Retinal pigment epithelial cell (primary cell): ENCODE measurements around the gene FLT3.

Source experiments
- DNase-seq: peaks from one replicate; pipeline ENCODE4 v3.0.0-alpha.2; 2010; ENCODE audit warnings: low read depth
- H3K4me3 ChIP-seq: 2 replicates; pipeline ENCODE4 v1.5.1; 2011; ENCODE audit warnings: mild to moderate bottlenecking, low read length, control low read depth, moderate library complexity
- TF ChIP-seq, protein P1 (sequence below): conservative IDR thresholded peaks from 2 replicates; pipeline ENCODE4 v1.5.1; 2011; ENCODE audit warnings: low read depth, low read length, control low read depth, inconsistent platforms

Gene FLT3

DNA sequence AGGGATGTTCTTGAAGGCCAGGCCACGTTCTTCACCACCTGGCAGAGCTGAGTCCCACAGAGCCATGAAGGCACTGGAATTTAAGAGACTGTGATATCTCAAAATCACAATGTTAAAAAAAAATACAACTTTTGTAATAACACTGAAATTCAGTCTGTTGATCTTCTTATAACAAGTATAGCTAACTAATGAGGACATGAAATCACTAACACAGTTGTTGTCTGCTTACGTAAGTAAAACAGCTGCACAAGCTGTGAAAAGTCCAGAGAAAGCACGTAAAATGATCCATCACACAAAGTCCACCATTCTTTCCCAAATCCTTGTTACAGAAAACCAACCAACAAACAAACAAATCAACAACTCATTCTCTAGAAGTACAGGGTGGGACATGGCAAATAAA is 32.9 kb downstream of the FLT3 start:
- no peak overlapping the region for H3K4me3 ChIP-seq
- TF ChIP-seq, protein P1, sequence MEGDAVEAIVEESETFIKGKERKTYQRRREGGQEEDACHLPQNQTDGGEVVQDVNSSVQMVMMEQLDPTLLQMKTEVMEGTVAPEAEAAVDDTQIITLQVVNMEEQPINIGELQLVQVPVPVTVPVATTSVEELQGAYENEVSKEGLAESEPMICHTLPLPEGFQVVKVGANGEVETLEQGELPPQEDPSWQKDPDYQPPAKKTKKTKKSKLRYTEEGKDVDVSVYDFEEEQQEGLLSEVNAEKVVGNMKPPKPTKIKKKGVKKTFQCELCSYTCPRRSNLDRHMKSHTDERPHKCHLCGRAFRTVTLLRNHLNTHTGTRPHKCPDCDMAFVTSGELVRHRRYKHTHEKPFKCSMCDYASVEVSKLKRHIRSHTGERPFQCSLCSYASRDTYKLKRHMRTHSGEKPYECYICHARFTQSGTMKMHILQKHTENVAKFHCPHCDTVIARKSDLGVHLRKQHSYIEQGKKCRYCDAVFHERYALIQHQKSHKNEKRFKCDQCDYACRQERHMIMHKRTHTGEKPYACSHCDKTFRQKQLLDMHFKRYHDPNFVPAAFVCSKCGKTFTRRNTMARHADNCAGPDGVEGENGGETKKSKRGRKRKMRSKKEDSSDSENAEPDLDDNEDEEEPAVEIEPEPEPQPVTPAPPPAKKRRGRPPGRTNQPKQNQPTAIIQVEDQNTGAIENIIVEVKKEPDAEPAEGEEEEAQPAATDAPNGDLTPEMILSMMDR, result no peak
- no peak for DNase-seq

DNA sequence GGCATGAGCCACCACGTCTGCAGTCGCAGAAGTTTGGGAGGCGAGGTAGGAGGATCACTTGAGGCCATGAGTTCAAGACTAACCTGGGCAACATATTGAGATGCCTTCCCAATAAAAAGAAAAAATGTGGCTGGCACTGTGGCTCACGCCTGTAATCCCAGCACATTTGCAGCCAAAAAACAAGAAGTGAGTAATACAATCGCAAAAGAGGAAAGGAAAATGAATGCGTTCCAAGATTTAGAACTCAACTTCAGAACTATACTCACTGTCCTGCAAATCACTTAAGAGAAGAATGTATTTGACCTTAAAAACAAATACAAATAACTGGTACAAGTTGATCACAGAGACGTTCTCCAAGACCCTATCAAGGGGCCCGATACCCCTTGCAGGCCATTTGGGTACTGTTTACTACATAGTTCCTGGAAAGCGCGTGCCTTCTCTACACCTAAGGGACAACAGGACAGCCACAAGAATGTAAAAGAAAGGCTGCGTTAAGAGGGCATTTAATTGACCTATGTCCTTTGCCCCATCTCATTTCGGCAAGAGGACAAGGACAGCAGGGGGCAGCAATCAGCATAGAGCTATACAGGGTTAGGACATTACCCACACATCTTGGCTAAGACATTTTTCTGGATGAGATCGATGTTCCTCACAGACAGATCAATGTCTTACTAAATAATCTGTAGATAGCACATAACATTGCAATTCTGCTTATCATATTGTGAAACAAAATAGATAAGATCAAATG is 41.3 kb downstream of the FLT3 start:
- TF ChIP-seq, protein P1, result peak; percentile 65
- no peak overlapping the region for H3K4me3 ChIP-seq
- no peak for DNase-seq

DNA sequence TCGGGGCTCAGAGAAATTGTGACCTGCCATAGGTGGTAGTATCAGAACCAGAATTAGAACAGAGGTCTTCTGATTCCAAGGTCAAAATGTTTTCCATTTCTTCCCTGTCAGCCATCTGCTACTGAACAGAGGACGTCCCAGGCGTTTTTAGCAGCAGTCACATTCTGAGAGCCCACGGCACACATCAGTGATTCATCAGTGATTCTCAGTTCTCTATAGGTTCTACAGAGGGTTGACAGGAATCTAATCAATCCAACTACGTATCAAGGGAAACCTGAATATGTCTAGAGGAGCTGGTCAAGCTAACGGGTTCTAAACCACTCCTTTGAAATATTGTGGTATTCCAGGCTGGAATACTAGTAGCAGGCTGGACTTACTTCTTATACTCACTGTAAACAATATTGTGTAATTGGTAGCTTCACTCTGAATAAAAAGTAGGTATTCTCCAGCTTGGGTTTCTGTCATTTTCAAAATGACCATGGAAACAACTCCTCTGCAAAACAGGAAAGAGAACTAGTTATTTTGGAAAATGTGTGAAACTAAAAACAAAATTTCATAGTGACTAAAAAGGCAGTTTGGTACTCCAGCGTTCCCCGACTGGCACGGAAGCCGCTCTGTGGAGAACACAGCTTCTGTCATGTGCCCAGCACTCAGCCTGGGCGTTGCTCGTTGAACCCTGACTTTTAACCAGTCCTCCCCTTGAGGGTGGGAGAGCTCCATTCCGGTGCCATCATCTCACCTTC is 43.2 kb downstream of the FLT3 start:
- DNase-seq, result no peak
- no peak overlapping the region for H3K4me3 ChIP-seq
- TF ChIP-seq, protein P1, result no peak

DNA sequence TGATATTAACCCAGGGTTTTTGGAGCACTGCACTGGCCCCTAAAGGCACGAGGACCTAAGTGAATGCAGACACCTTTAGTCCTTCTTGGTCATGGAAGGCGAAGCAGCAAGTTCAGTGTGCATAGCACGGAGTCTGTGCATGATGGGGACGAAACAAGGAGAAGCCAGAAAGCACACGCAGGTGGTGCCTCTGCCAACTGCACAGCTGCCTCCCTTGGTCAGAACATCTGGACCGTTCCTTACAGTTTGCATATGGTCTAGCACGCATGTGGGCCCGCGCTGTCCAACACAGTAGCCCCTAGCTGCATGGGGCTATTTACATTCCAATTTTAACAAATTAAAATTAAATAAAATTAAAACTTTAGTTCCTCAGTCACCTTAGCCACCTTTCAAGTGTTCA is 44.0 kb downstream of the FLT3 start:
- TF ChIP-seq, protein P1, result no peak
- no peak overlapping the region for H3K4me3 ChIP-seq
- DNase-seq, result no peak

DNA sequence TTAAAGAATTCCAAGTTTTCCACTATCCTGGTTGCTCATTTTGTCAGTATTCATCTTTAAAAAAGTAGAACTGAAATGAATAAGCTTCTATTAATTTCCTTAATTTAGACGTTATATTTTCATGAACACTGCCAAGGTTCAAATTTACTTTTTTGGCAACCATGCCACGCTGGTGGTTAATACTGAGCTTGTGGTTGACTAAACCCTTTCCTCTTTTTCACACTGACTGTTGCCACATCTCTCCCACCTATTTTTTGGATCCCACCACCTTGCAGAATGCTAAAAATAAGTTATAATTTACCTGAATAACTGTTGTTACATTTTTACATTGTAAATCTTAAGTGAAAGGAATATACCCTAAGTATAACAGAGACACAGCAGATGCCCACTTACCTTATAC is 45.0 kb downstream of the FLT3 start:
- TF ChIP-seq, protein P1, result no peak
- no peak overlapping the region for H3K4me3 ChIP-seq
- DNase-seq, result no peak

DNA sequence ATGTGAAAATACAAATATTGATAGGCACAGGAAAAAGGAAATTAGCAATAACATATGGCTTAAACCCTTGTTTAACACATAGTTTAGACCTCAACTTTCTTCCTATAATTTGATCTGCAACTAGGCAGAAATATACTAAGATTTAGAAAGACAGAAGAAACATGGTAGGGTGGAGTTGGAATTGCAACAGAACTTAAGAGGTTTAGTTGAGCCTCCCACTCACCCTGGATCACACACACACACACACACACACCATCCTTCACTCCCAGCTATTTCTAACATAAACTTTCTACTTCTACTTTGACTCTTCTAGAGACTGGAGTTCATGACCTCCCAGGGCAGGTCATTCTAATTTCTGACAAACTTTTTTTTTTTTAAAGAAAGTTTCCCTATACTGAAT is 47.4 kb downstream of the FLT3 start:
- DNase-seq, result no peak
- H3K4me3 ChIP-seq, result no peak overlapping the region
- TF ChIP-seq, protein P1, result no peak
